ENCODE measurements around the gene CTBP2. TPM values are rescaled to one million over a fixed set of nuclear protein-coding genes. Genes with fewer than 3 reads are reported as not detected.
"Not testable (repeated sequence)": the region's sequence is repeated elsewhere in the genome, so short reads cannot be mapped to it uniquely, and the experiment has no call there.

CTBP2 gene
- total RNA-seq, 1 donor from 2014 or later, result 0.16 TPM

DNA sequence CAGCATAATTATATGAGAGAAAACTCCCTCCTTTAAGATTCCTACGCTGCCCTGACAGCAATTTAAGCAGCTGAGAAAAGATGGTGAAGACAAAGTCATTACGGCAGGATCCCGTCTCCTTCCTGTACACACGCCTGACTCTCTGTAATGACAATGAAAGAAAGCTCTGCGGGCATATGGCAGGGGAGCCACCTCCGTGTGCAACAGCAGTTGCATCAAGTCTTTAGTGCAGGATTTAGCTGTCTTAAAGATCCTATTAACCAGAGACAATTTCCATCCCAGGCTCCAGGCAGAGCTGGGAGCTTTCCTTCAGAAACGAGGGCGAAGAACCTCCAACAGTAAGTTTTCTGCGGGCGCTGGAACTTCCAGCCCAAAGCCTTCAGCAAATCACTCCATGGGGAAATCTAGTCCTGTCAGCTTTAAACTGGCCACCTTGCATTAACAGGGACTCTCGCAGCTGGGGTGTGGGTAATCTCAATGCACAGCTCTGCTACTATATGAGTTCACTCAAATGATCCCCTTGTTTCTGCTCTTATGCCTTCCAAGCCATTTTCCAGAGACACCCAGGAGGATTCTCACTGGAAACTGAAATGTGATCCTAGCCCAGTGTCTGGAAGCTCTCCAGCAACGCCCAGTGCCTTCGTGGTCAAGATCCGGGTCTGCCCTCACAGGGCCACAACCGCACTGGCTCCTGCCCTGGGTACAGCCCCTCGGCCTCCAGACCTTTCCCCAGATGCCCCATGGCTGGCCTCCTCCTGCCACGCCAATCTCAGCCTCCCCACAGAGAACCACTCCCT lies 74.9 kb downstream of the CTBP2 start:
- no peaks in the 10 kb centered on the region for H3K27me3 Mint-ChIP-seq
- H3K4me3 Mint-ChIP-seq, result no peak overlapping the region
- no peaks in the 10 kb centered on the region for H3K9me3 Mint-ChIP-seq
- intact Hi-C loops (cut with micrococcal nuclease), result no loop called here
- H3K36me3 Mint-ChIP-seq (ENCODE audit: low read depth), result no peaks in the 10 kb centered on the region
- DNase-seq, result no peak
- no peak overlapping the region for H3K27ac Mint-ChIP-seq
- no peaks in the 10 kb centered on the region for H3K4me1 Mint-ChIP-seq

DNA sequence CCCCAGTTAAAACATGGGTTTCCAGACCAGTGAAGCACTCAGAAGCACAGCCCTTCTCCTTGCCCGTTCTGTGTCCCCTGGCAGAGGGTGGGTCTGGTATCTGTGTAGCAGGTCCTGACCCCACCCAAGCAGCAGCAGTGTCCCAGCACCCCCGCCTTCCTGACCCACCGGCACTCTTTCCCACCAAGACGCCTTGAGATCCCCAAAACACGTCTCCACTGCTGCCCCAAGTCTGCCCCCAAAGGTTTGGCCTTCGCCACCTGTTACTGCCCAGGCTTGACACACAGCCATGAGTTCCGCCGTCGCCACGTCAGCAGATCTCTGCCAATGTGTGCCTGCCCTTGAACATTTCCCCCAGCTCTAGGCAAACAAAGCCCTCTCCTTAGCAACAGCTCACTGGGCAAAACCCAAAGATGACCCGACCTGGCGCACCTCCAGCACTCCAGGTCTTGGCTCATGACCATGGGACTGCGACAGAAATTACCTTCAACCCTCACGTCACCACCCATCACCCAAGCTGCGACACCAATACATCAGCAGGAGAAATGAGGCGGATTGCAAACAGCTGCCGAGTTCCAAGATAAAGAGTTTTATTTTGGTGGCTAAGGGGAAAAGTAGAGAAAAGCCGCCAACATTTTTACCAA lies 75.6 kb downstream of the CTBP2 start:
- intact Hi-C loops (cut with micrococcal nuclease), result no loop called here
- Mint-ChIP-seq H3K36me3 (ENCODE audit: low read depth) (no peaks in the 10 kb centered on the region), H3K4me1 (no peaks in the 10 kb centered on the region), H3K9me3 (no peaks in the 10 kb centered on the region), H3K4me3 (no peak overlapping the region), H3K27ac (no peak overlapping the region), H3K27me3 (no peaks in the 10 kb centered on the region)
- no peak for DNase-seq

DNA sequence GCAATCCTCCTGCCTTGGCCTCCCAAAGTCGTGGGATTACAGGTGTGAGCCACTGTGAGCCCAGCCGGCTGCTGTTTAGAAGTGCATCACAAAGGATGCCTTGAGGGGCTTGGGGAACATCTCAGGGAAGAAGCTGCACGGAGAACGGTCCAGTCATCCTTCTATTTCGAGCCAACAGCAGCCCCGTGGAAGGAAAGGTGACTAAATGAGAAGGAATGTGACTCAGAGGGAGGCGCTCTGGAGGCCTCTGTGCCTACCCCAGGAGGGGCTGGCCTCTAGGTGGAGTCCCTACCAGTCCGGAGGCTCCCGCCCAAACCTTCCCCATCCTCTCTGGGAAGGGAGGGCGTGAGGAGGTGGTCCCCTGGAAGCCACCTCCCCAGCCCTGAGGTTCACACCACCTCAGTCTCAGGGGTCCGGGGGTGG lies 76.2 kb downstream of the CTBP2 start:
- Mint-ChIP-seq H3K36me3 (ENCODE audit: low read depth) (no peaks in the 10 kb centered on the region), H3K4me3 (no peak overlapping the region), H3K27ac (no peak overlapping the region), H3K9me3 (no peaks in the 10 kb centered on the region), H3K4me1 (no peaks in the 10 kb centered on the region), H3K27me3 (no peaks in the 10 kb centered on the region)
- no peak for DNase-seq
- intact Hi-C loops (cut with micrococcal nuclease), result no loop called here

DNA sequence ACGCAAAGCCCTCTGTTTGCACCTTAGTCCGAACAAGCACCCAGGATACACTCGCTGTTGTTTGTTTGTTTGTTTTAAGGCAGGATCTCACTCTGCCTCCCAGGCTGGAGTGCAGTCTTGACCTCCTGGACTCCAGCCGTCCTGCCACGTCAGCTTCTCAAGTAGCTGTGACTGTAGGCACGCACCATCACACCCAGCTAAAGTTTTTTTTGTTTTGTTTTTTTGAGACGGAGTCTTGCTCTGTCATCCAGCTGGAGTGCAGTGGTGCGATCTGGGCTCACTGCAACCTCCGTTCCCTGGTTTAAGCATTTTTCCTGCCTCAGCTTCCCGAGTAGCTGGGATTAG lies 76.8 kb downstream of the CTBP2 start:
- Mint-ChIP-seq H3K27ac (no peak overlapping the region), H3K4me3 (no peak overlapping the region), H3K4me1 (no peaks in the 10 kb centered on the region), H3K9me3 (no peaks in the 10 kb centered on the region), H3K36me3 (ENCODE audit: low read depth) (no peaks in the 10 kb centered on the region), H3K27me3 (no peaks in the 10 kb centered on the region)
- DNase-seq, result no peak
- intact Hi-C loops (cut with micrococcal nuclease), result no loop called here

DNA sequence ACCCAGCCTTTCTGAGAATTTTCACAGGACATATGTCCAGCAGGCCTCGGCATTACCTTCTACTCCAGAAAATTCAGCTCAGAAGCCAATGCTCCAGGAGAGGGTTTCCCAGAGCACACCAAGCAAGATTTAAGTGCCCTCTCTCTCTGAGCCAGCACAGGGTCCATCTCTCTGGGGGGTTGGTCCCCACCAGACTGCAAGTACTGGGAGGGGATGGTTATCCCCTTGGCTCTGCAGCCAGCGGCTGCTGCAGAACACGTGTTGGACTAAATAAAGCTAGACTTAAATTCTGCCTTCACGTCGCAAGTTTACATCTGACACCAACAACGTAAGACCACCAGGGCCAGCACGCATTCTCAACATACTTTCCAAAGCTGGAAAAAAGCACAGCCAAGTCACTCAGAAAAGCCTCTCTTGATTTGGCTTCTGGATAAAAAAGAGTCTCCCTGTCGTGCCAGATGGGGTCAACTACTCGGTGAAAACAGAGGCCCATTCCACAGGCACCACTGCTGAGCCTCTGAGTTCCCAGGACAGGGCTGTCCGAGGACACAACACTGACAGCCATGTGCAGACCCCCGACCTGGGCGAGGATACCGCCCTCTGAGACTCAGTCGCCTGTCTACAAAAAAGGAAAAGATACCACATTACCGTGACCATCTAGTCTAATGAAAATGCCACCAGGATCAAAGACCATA lies 77.3 kb downstream of the CTBP2 start:
- Mint-ChIP-seq H3K9me3 (no peaks in the 10 kb centered on the region), H3K27ac (no peak overlapping the region), H3K27me3 (no peaks in the 10 kb centered on the region), H3K36me3 (ENCODE audit: low read depth) (no peaks in the 10 kb centered on the region), H3K4me3 (no peak overlapping the region), H3K4me1 (no peaks in the 10 kb centered on the region)
- DNase-seq, result no peak
- intact Hi-C loops (cut with micrococcal nuclease), result no loop called here

DNA sequence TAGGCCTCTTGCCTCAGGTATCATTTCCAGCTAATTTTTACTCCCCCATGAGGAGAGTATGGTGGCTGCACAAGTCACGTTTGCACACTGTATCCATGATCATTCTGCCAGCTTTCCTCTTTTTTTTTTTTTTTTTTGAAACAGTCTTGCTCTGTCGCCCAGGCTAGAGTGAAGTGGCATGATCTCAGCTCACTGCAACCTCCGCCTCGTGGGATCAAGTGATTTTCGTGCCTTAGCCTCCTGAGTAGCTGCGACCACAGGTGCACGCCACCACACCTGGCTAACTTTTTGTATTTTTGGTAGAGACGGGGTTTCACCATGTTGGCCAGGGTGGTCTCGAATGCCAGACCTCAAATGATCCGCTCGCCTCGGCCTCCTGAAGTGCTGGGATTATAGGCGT lies 77.9 kb downstream of the CTBP2 start:
- H3K27ac Mint-ChIP-seq; intact Hi-C loops (cut with micrococcal nuclease); H3K4me1 Mint-ChIP-seq; H3K36me3 Mint-ChIP-seq (ENCODE audit: low read depth); DNase-seq; H3K9me3 Mint-ChIP-seq; H3K4me3 Mint-ChIP-seq; H3K27me3 Mint-ChIP-seq: not testable (repeated sequence)

DNA sequence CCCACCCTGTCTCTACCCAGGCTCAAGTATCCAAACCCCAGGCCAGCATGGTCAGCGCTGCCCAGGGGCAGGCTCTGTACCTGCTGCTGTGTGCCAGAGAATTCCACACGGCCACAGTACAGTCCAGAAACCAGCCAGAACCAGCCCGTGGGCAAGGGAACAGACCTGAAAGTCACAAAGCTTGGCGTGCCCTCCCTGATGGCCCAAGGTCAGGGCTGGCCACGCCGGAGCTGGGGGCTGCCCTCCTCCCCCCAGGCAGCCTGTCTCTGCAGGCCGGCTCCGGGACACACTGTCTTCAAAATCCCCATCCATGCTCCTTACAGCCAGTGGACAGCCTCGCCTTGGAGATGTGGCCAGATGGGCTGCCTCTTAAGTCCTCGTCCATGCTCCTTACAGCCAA lies 78.4 kb downstream of the CTBP2 start:
- Mint-ChIP-seq H3K27ac (no peak overlapping the region), H3K4me3 (no peak overlapping the region)
- intact Hi-C loops (cut with micrococcal nuclease), result no loop called here

DNA sequence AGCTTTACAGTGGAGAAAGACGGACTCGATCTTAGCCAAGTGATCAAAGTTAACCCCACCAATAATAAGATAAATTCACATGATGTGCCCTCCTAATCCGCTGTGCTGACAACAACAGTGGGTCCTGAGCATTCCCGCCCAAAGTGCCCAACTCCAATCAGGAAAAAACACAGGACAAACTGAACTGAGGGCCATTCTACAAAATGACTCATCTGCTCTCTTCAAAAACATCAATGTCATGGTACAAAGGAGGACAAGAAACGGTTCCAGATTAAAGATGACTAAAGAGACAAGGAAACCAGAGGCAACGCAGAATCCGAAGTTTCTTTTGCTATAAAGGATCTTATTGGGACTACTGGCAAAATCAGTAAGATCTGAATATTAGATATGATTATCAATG lies 79.4 kb downstream of the CTBP2 start:
- no peak for DNase-seq
- Mint-ChIP-seq H3K27ac (no peak overlapping the region), H3K36me3 (ENCODE audit: low read depth) (no peaks in the 10 kb centered on the region), H3K9me3 (no peaks in the 10 kb centered on the region), H3K4me1 (no peaks in the 10 kb centered on the region), H3K4me3 (no peak overlapping the region), H3K27me3 (no peaks in the 10 kb centered on the region)
- intact Hi-C loops (cut with micrococcal nuclease), result no loop called here

More for the DNA sequence above, 78.4 kb downstream of the CTBP2 start:
- Mint-ChIP-seq H3K27me3 (no peaks in the 10 kb centered on the region), H3K36me3 (ENCODE audit: low read depth) (no peaks in the 10 kb centered on the region), H3K4me1 (no peaks in the 10 kb centered on the region), H3K9me3 (no peaks in the 10 kb centered on the region)
- DNase-seq, result no peak

DNA sequence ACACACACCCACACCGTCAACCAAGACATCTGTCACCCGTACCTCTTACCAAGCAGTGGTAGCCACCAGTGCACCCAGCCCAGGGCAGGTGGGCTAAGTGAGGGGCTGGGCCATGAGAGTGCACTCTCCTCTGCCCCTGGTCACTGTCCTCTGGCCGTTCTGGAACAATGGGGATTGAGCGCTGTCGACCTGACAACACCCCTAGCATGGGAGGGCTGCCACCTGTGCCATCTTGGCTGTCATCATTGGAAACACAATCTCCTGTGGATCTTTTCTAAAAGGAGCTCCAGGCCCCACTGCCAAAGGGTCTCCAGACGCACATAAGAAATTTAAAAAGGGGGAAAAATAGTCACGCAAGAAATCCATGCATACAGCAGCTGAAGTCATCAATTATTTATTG lies 80.1 kb downstream of the CTBP2 start:
- no peak overlapping the region for H3K4me3 Mint-ChIP-seq
- intact Hi-C loops (cut with micrococcal nuclease), result no loop called here

DNA sequence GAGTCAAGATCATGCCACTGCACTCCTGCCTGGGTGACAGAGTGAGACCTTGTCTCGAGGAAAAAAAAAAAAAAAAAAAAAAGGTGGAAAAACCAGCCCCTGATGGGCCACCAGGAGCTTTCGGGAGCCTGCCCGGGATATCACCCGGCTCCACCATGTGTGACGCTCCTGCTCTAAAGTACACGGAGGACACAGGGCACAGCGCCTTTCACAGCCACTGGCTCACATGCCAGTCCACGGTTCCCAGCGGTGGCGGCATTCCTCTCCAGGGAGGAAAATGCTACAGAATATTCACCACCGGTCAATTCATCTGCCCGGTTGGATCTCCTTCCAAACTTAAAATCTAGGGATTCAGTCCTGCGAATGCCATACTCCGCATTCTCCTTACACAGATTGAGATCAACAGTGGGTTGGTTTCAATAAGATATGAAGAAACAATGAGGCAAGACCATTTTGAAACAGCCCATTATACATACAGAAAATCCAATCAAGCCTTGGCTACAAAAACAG lies 81.2 kb downstream of the CTBP2 start:
- no peaks in the 10 kb centered on the region for H3K9me3 Mint-ChIP-seq
- DNase-seq, result no peak
- H3K4me1 Mint-ChIP-seq, result no peaks in the 10 kb centered on the region
- no peaks in the 10 kb centered on the region for H3K27me3 Mint-ChIP-seq
- H3K27ac Mint-ChIP-seq, result no peak overlapping the region
- H3K36me3 Mint-ChIP-seq (ENCODE audit: low read depth), result no peaks in the 10 kb centered on the region
- no peak overlapping the region for H3K4me3 Mint-ChIP-seq
- intact Hi-C loops (cut with micrococcal nuclease), result no loop called here

More for the DNA sequence above, 80.1 kb downstream of the CTBP2 start:
- H3K9me3 Mint-ChIP-seq, result no peaks in the 10 kb centered on the region
- H3K36me3 Mint-ChIP-seq (ENCODE audit: low read depth), result no peaks in the 10 kb centered on the region
- no peak overlapping the region for H3K27ac Mint-ChIP-seq
- DNase-seq, result no peak
- H3K27me3 Mint-ChIP-seq, result no peaks in the 10 kb centered on the region
- H3K4me1 Mint-ChIP-seq, result no peaks in the 10 kb centered on the region

DNA sequence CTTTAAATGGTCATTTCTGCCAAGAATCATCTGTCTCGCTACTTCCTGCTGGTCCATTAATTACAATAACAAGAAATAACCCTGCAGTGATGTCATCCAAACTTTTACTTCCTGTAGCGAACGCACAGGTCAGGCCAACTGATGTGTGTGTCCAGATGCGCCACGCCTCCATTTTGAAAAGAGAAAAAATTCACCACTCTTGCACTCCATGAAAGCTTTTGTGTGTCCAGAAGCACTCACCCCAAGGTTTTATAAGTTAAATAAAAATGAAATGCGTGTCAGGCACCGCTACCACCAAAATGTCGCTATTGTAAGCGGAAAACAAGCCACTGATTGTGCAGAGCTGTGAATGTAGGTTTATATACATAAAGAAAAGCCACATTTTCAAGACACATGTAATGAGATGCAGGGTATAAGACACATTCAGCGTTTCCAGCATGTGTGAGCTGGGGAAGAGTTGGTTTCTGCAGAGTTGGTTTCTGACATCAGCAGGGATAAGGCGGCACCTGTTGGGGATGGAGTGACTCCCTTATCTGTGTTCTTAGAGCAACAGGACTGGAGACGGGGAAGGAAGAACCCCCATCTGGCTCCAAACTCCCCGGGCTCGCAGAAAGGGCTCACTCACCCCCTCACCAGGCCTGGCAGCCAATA lies 83.3 kb downstream of the CTBP2 start:
- Mint-ChIP-seq H3K4me3 (no peak overlapping the region), H3K36me3 (ENCODE audit: low read depth) (no peaks in the 10 kb centered on the region), H3K27me3 (no peaks in the 10 kb centered on the region), H3K4me1 (no peaks in the 10 kb centered on the region), H3K9me3 (no peaks in the 10 kb centered on the region), H3K27ac (no peak overlapping the region)
- intact Hi-C loops (cut with micrococcal nuclease), result no loop called here
- DNase-seq, result no peak

DNA sequence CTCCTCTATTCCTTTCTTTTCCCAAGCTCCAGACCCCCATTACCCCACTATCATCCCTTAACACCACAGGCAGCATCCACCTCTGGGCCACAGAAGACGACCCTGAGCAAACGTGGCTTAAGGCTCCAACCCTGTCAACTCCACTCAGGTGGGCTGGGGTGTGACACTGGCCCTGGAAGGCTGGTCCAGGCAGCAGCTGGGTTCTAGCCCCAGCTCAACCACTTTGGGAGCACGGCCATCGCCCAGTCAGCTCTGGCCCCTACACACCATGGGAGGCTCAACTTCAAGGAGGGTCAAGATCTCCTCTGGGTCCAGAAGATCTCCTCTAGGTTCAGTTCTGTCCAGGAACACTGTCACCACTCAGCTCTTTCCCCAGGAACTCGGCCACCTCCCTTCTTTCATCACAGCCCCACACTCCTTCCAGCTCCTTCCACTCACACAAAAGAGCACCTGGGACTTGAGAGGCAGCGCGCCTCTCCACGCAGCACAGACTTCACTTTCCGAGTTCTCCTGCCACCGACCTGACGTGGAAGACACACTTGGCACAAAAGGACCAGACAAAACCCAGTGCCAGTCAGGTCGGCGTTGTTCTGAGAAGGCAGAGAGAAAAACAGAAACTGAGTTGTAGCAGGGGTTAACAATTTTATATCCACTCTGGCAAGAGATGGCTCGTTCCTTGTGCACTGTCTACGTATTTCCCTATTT lies 84.1 kb downstream of the CTBP2 start:
- no peak for DNase-seq
- Mint-ChIP-seq H3K27me3 (no peaks in the 10 kb centered on the region), H3K36me3 (ENCODE audit: low read depth) (no peaks in the 10 kb centered on the region), H3K27ac (no peak overlapping the region), H3K4me3 (no peak overlapping the region), H3K4me1 (no peaks in the 10 kb centered on the region), H3K9me3 (no peaks in the 10 kb centered on the region)
- intact Hi-C loops (cut with micrococcal nuclease), result no loop called here

DNA sequence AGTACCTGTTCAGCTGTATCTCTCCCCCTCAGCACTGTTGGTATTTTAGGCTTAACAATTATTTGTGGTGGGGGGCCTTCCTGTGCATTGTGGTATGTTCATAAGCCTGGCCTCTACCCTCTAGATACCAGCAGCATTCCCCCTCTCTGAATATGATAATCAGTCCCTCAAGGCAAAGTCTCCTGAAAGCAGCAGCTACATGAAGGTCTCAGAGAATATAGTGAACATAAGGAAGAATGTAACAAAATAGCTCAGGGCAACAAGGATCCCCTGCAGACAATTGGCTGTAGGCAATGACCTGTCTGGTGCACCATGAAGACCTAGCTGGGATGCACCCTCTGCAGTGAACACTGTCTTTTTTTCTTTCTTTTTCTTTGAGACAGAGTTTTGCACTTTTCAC lies 86.4 kb downstream of the CTBP2 start:
- H3K4me1 Mint-ChIP-seq, result no peaks in the 10 kb centered on the region
- no peak overlapping the region for H3K27ac Mint-ChIP-seq
- H3K36me3 Mint-ChIP-seq (ENCODE audit: low read depth), result no peaks in the 10 kb centered on the region
- H3K9me3 Mint-ChIP-seq, result no peaks in the 10 kb centered on the region
- intact Hi-C loops (cut with micrococcal nuclease), result no loop called here
- no peaks in the 10 kb centered on the region for H3K27me3 Mint-ChIP-seq
- no peak overlapping the region for H3K4me3 Mint-ChIP-seq
- no peak for DNase-seq

All from activated CD4-positive, alpha-beta T cell treated with anti-CD3 and anti-CD28 coated beads, Interleukin-2, amount 10 ng/mL, durations not matched to agents 24 days and 14 days (primary cell).